Measurements from ENCODE around the gene WFDC2.
A peak's percentile ranks its signal among the peaks of the same experiment; 100 is the strongest.

Gene WFDC2

DNA sequence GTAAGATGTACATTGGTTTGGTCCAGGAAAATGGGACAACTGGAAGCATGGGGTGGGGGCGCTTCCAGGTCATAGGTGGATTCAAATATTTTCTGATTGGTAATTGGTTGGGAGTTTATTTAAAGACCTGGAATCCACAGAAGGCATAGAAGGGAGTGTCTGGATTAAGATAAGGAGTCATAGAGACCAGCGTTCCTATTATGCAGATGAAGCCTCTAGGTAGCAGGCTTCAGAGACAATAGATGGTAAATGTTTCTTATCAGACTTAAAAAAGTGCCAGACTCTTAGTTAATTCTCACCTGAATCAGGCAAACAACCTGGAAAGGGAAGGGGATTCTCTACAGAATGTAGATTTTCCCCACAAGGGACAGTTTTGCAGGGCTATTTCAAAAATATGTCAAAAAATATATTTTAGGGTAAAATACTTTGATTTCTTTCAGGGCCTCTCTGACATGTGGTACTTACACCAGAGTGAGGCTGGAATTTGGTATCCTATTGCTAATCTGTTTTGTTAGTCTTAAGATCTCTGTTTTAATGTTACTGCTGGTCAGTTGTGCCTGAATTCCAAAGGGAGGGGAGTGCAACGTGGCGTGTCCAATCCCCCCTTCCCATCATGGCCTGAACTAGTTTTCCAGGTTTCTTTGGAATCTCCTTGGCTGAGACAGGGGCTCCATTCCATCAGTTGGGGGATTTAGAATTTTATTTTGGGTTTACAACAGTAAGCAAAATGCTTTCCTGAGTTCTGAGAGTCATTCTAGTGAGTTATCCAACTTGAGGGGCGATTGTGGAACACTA lies 28.5 kb upstream of the WFDC2 start:
- Histone ChIP-seq H3K4me1 (ENCODE audit: control extremely low read depth in 1 of 4, control insufficient read depth in 4 of 4, insufficient read depth in 4 of 4, low read length in 3 of 4) (peaks cover 0 to 9% (median 6%) of the 10 kb centered on the region in 4 experiments), H3K4me3 (ENCODE audit: control insufficient read depth in 1 of 7, extremely low read depth in 1 of 7, insufficient read depth in 4 of 7, low read depth in 2 of 7, low read length in 6 of 7) (no peak overlapping the region), H3K27ac (ENCODE audit: insufficient read depth in 1 of 2, low read depth in 1 of 2, low read length in 2 of 2, poor library complexity in 1 of 2, severe bottlenecking in 2 of 2) (no peak overlapping the region), H3K36me3 (ENCODE audit: control insufficient read depth in 4 of 4, insufficient read depth in 4 of 4, low read length in 3 of 4) (no peaks in the 10 kb centered on the region), H3K9me3 (ENCODE audit: control extremely low read depth in 1 of 5, control insufficient read depth in 4 of 5, insufficient read depth in 2 of 5, low read depth in 1 of 5, low read length in 4 of 5) (no peaks in the 10 kb centered on the region), H3K27me3 (replicated peaks in 2 of 5; ENCODE audit: control insufficient read depth in 4 of 5, insufficient read depth in 5 of 5, low read length in 4 of 5) (no peaks in the 10 kb centered on the region)
- 94% methylated on average over 3 of the region's 5 CpGs for WGBS (ENCODE audit: insufficient coverage)
- CTCF ChIA-PET = interaction anchor here (2.0 to 15.5 kb wide), 2 partner anchors 71 to 120 kb away, joined by 6 to 353 read pairs; partner anchors contain the start of genes SYS1 and TP53TG5
- POLR2A ChIA-PET = no interaction called here
- no peak for DNase-seq

- DNase-seq = no peak
- H3K27ac ChIP-seq (ENCODE audit: insufficient read depth in 1 of 2, low read depth in 1 of 2, low read length in 2 of 2, poor library complexity in 1 of 2, severe bottlenecking in 2 of 2) = no peak overlapping the region
- H3K4me1 ChIP-seq (ENCODE audit: control extremely low read depth in 1 of 4, control insufficient read depth in 4 of 4, insufficient read depth in 4 of 4, low read length in 3 of 4) = peaks cover 0 to 3% (median 2%) of the 10 kb centered on the region in 4 experiments
- no peaks in the 10 kb centered on the region for H3K9me3 ChIP-seq (ENCODE audit: control extremely low read depth in 1 of 5, control insufficient read depth in 4 of 5, insufficient read depth in 2 of 5, low read depth in 1 of 5, low read length in 4 of 5)
- ChIA-PET POLR2A (no interaction called here), CTCF (no interaction called here)
- no CpG with 5 or more reads among the region's 1 CpG for WGBS (ENCODE audit: insufficient coverage)
- no peaks in the 10 kb centered on the region for H3K27me3 ChIP-seq (replicated peaks in 2 of 5; ENCODE audit: control insufficient read depth in 4 of 5, insufficient read depth in 5 of 5, low read length in 4 of 5)
- no peaks in the 10 kb centered on the region for H3K36me3 ChIP-seq (ENCODE audit: control insufficient read depth in 4 of 4, insufficient read depth in 4 of 4, low read length in 3 of 4)
- no peak overlapping the region for H3K4me3 ChIP-seq (ENCODE audit: control insufficient read depth in 1 of 7, extremely low read depth in 1 of 7, insufficient read depth in 4 of 7, low read depth in 2 of 7, low read length in 6 of 7)
Measured at GRCh38 chr20:45441746-45442145, 27.8 kb upstream of the WFDC2 start.

DNA sequence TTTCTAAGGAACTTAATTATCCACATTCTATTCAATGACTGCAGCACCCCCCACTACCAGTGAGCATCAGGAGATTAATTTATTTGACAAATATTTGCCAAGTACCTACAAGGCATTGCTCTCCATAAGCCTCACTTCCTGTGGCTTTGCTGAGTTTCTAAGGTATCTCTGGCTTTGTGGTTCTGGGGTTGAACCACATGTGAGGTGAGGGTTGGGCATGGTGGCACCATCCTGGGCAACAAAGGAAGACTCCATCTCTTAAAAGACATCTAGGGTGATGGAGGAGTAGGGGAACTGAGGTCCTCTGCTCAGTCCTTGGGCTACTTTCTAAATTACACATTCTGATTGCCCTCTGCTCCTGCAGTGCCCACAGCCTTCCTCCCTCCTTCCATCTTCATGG lies 25.5 kb upstream of the WFDC2 start:
- Histone ChIP-seq H3K27ac (ENCODE audit: insufficient read depth in 1 of 2, low read depth in 1 of 2, low read length in 2 of 2, poor library complexity in 1 of 2, severe bottlenecking in 2 of 2) (no peak overlapping the region), H3K4me3 (ENCODE audit: control insufficient read depth in 1 of 7, extremely low read depth in 1 of 7, insufficient read depth in 4 of 7, low read depth in 2 of 7, low read length in 6 of 7) (no peak overlapping the region), H3K36me3 (ENCODE audit: control insufficient read depth in 4 of 4, insufficient read depth in 4 of 4, low read length in 3 of 4) (no peaks in the 10 kb centered on the region), H3K27me3 (replicated peaks in 2 of 5; ENCODE audit: control insufficient read depth in 4 of 5, insufficient read depth in 5 of 5, low read length in 4 of 5) (no peaks in the 10 kb centered on the region), H3K9me3 (ENCODE audit: control extremely low read depth in 1 of 5, control insufficient read depth in 4 of 5, insufficient read depth in 2 of 5, low read depth in 1 of 5, low read length in 4 of 5) (no peaks in the 10 kb centered on the region), H3K4me1 (ENCODE audit: control extremely low read depth in 1 of 4, control insufficient read depth in 4 of 4, insufficient read depth in 4 of 4, low read length in 3 of 4) (peaks cover 0 to 2% (median 0%) of the 10 kb centered on the region in 4 experiments)
- DNase-seq = no peak
- ChIA-PET CTCF (interaction anchor here (1.0 to 1.4 kb wide), 5 partner anchors 8 to 121 kb away, joined by 4 to 6 read pairs (median 4); no protein-coding TSS in a partner anchor), POLR2A (no interaction called here)

DNA sequence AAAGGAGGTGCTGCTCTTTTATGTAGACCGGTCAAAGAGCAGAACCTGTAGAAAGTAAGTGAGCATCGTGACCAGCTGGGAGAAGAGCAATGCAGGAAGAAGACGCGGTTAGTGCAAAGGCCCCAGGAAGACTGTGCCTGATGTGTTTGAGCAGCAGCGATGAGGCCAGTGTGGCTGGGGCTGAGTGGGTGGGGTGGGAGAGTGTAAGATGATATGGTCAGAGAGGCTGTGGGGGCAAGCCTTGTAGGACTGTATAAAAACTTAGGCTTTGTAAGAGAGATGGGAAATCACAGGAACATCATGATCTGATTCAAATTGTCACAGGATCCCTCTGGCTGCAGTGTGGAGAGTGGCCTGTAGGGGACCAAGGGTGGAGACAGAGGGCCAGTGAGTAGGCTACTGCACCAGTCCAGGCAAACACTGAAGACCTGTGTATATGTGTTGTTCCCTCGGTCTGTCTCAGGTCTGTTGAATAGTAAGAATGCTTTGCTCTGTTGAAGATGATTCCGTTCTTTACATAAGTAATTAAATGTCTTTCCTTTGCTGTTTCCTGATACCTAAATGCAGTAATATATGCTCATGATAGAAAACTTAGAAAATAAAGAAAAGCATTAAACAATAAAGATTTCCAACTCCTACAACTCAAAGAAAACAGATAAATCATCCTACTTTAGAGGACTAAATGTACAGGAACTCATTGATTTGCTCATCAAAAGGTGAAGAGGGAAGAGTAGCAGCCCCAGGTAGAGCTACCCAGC lies 23.6 kb upstream of the WFDC2 start:
- ChIA-PET POLR2A (no interaction called here), CTCF (interaction anchor here (0.6 to 1.9 kb wide), 10 partner anchors 9 to 166 kb away, joined by 3 to 6 read pairs (median 4); no protein-coding TSS in a partner anchor)
- H3K4me1 ChIP-seq (ENCODE audit: control extremely low read depth in 1 of 4, control insufficient read depth in 4 of 4, insufficient read depth in 4 of 4, low read length in 3 of 4) = no peaks in the 10 kb centered on the region
- no peaks in the 10 kb centered on the region for H3K36me3 ChIP-seq (ENCODE audit: control insufficient read depth in 4 of 4, insufficient read depth in 4 of 4, low read length in 3 of 4)
- DNase-seq = peak in 1 of 3 donors; percentile 17
- H3K9me3 ChIP-seq (ENCODE audit: control extremely low read depth in 1 of 5, control insufficient read depth in 4 of 5, insufficient read depth in 2 of 5, low read depth in 1 of 5, low read length in 4 of 5) = no peaks in the 10 kb centered on the region
- H3K27me3 ChIP-seq (replicated peaks in 2 of 5; ENCODE audit: control insufficient read depth in 4 of 5, insufficient read depth in 5 of 5, low read length in 4 of 5) = no peaks in the 10 kb centered on the region
- WGBS (ENCODE audit: insufficient coverage) = 75% methylated on average over 5 of the region's 7 CpGs
- no peak overlapping the region for H3K4me3 ChIP-seq (ENCODE audit: control insufficient read depth in 1 of 7, extremely low read depth in 1 of 7, insufficient read depth in 4 of 7, low read depth in 2 of 7, low read length in 6 of 7)
- H3K27ac ChIP-seq (ENCODE audit: insufficient read depth in 1 of 2, low read depth in 1 of 2, low read length in 2 of 2, poor library complexity in 1 of 2, severe bottlenecking in 2 of 2) = no peak overlapping the region

- WGBS (ENCODE audit: insufficient coverage) = 80% methylated on average over 2 of the region's 6 CpGs
- no peaks in the 10 kb centered on the region for H3K4me1 ChIP-seq (ENCODE audit: control extremely low read depth in 1 of 4, control insufficient read depth in 4 of 4, insufficient read depth in 4 of 4, low read length in 3 of 4)
- H3K27ac ChIP-seq (ENCODE audit: insufficient read depth in 1 of 2, low read depth in 1 of 2, low read length in 2 of 2, poor library complexity in 1 of 2, severe bottlenecking in 2 of 2) = no peak overlapping the region
- DNase-seq = no peak
- POLR2A ChIA-PET = no interaction called here
- no peaks in the 10 kb centered on the region for H3K36me3 ChIP-seq (ENCODE audit: control insufficient read depth in 4 of 4, insufficient read depth in 4 of 4, low read length in 3 of 4)
- no peaks in the 10 kb centered on the region for H3K27me3 ChIP-seq (replicated peaks in 2 of 5; ENCODE audit: control insufficient read depth in 4 of 5, insufficient read depth in 5 of 5, low read length in 4 of 5)
- no peaks in the 10 kb centered on the region for H3K9me3 ChIP-seq (ENCODE audit: control extremely low read depth in 1 of 5, control insufficient read depth in 4 of 5, insufficient read depth in 2 of 5, low read depth in 1 of 5, low read length in 4 of 5)
- H3K4me3 ChIP-seq (ENCODE audit: control insufficient read depth in 1 of 7, extremely low read depth in 1 of 7, insufficient read depth in 4 of 7, low read depth in 2 of 7, low read length in 6 of 7) = no peak overlapping the region
- CTCF ChIA-PET = interaction anchor here (1.3 to 8.6 kb wide), 5 partner anchors 11 to 128 kb away, joined by 3 to 88 read pairs (median 25); partner anchors contain the start of gene DBNDD2
Measured at GRCh38 chr20:45448270-45448669, 21.3 kb upstream of the WFDC2 start.

GRCh38 chr20:45449528-45449927 lies 20.0 kb upstream of the WFDC2 start:
- H3K4me3 ChIP-seq (ENCODE audit: control insufficient read depth in 1 of 7, extremely low read depth in 1 of 7, insufficient read depth in 4 of 7, low read depth in 2 of 7, low read length in 6 of 7) = no peak overlapping the region
- H3K4me1 ChIP-seq (ENCODE audit: control extremely low read depth in 1 of 4, control insufficient read depth in 4 of 4, insufficient read depth in 4 of 4, low read length in 3 of 4) = no peaks in the 10 kb centered on the region
- ChIA-PET CTCF (interaction anchor here (1.1 to 12.4 kb wide), 16 partner anchors 9 to 321 kb away, joined by 3 to 120 read pairs (median 6); partner anchors contain the start of genes DBNDD2, SYS1 and WFDC2), POLR2A (no interaction called here)
- DNase-seq = no peak
- no peaks in the 10 kb centered on the region for H3K27me3 ChIP-seq (replicated peaks in 2 of 5; ENCODE audit: control insufficient read depth in 4 of 5, insufficient read depth in 5 of 5, low read length in 4 of 5)
- H3K9me3 ChIP-seq (ENCODE audit: control extremely low read depth in 1 of 5, control insufficient read depth in 4 of 5, insufficient read depth in 2 of 5, low read depth in 1 of 5, low read length in 4 of 5) = no peaks in the 10 kb centered on the region
- WGBS (ENCODE audit: insufficient coverage) = 93% methylated on average over 2 of the region's 3 CpGs
- no peak overlapping the region for H3K27ac ChIP-seq (ENCODE audit: insufficient read depth in 1 of 2, low read depth in 1 of 2, low read length in 2 of 2, poor library complexity in 1 of 2, severe bottlenecking in 2 of 2)
- H3K36me3 ChIP-seq (ENCODE audit: control insufficient read depth in 4 of 4, insufficient read depth in 4 of 4, low read length in 3 of 4) = no peaks in the 10 kb centered on the region

All from common myeloid progenitor, CD34-positive (primary cell).